ENCODE data around the gene NADK2. TPM values are rescaled to one million over a fixed set of nuclear protein-coding genes. Genes with fewer than 3 reads are reported as not detected.
"Not testable (repeated sequence)": the region's sequence is repeated elsewhere in the genome, so short reads cannot be mapped to it uniquely, and the experiment has no call there.

NADK2 gene
- total RNA-seq, 1 donor from 2014 or later, result 38.1 TPM

DNA sequence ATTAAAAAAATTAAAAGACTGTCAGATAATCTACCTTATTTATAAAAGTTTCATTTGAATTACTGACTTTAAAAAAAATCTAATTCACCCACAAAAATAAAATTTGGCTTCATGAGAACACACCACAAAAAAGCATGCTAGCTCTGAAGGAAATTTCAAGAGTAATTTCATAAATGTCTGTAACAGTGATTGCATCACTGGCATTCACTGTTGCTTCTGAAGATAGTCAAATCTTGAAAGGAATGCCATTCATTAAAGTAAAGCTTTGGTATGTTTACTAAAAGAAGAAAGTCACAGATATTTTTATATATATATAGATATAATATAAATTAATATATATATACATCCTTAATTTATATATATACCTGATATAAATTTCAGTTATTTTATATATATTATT, 43.4 kb downstream of the NADK2 start:
- Mint-ChIP-seq H3K36me3 (ENCODE audit: insufficient read depth) (peaks cover 39% of the 10 kb centered on the region), H3K4me3 (ENCODE audit: low read depth) (no peak overlapping the region), H3K9me3 (ENCODE audit: low read depth) (no peaks in the 10 kb centered on the region), H3K27me3 (no peaks in the 10 kb centered on the region), H3K4me1 (ENCODE audit: low read depth) (peaks cover 16% of the 10 kb centered on the region), H3K27ac (no peak overlapping the region)
- DNase-seq (ENCODE audit: low spot score, unreplicated experiment), result no peak
- TF ChIP-seq, protein P1, sequence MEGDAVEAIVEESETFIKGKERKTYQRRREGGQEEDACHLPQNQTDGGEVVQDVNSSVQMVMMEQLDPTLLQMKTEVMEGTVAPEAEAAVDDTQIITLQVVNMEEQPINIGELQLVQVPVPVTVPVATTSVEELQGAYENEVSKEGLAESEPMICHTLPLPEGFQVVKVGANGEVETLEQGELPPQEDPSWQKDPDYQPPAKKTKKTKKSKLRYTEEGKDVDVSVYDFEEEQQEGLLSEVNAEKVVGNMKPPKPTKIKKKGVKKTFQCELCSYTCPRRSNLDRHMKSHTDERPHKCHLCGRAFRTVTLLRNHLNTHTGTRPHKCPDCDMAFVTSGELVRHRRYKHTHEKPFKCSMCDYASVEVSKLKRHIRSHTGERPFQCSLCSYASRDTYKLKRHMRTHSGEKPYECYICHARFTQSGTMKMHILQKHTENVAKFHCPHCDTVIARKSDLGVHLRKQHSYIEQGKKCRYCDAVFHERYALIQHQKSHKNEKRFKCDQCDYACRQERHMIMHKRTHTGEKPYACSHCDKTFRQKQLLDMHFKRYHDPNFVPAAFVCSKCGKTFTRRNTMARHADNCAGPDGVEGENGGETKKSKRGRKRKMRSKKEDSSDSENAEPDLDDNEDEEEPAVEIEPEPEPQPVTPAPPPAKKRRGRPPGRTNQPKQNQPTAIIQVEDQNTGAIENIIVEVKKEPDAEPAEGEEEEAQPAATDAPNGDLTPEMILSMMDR (IDR thresholded peaks at IDR 0.05; ENCODE audit: unreplicated experiment), result no peak

DNA sequence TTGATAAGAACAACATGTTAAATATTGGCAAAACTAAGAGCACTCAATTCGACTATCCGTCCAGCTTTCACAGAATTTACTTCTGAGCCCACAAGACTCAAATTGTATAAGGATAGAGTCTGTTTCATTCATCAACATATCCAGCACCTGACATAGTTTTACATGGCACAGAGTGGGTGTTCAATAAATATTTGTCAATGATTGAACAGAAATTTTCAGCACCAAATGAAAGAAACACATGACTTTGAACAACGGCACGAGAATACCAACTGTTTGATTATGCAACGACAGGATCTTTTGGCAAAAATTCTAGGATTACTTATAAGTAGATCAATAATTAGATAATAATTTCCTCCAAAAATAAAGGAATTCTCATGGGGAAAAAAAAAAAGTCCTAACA, 48.0 kb downstream of the NADK2 start:
- no peak for DNase-seq (ENCODE audit: low spot score, unreplicated experiment)
- peaks cover 13% of the 10 kb centered on the region for H3K9me3 Mint-ChIP-seq (ENCODE audit: low read depth)
- H3K4me1 Mint-ChIP-seq (ENCODE audit: low read depth), result peaks cover 5% of the 10 kb centered on the region
- no peak overlapping the region for H3K4me3 Mint-ChIP-seq (ENCODE audit: low read depth)
- no peaks in the 10 kb centered on the region for H3K27me3 Mint-ChIP-seq
- TF ChIP-seq, protein P1 (IDR thresholded peaks at IDR 0.05; ENCODE audit: unreplicated experiment), result no peak
- H3K36me3 Mint-ChIP-seq (ENCODE audit: insufficient read depth), result peaks cover 61% of the 10 kb centered on the region
- no peak overlapping the region for H3K27ac Mint-ChIP-seq

DNA sequence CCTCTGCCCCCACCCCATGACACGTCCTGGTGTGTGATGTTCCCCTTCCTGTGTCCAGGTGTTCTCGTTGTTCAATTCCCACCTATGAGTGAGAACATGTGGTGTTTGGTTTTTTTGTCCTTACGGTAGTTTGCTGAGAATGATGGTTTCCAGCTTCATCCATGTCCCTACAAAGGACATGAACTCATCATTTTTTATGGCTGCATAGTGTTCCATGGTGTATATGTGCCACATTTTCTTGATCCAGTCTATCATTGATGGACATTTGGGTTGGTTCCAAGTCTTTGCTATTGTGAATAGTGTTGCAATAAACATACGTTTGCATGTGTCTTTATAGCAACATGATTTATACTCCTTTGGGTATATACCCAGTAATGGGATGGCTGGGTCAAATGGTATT, 57.3 kb downstream of the NADK2 start:
- peaks cover 60% of the 10 kb centered on the region for H3K36me3 Mint-ChIP-seq (ENCODE audit: insufficient read depth)
- not testable (repeated sequence) for H3K27me3 Mint-ChIP-seq; DNase-seq (ENCODE audit: low spot score, unreplicated experiment); H3K27ac Mint-ChIP-seq; H3K4me3 Mint-ChIP-seq (ENCODE audit: low read depth)
- peaks cover 31% of the 10 kb centered on the region for H3K9me3 Mint-ChIP-seq (ENCODE audit: low read depth)
- peaks cover 17% of the 10 kb centered on the region for H3K4me1 Mint-ChIP-seq (ENCODE audit: low read depth)

DNA sequence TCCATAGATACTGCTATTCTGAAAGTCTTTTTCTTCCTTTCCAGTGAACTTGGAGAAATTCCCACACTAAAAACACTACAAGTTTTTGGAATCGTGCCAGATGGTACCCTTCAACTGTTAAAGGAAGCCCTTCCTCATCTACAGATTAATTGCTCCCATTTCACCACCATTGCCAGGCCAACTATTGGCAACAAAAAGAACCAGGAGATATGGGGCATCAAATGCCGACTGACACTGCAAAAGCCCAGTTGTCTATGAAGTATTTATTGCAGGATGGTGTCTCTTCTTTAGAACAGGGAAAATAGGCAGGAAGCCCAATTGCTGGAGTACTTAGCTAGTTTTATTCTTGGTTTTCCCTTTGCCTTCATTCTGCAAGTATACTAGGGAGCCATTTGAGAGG, 60.0 kb downstream of the NADK2 start:
- TF ChIP-seq, protein P1 (IDR thresholded peaks at IDR 0.05; ENCODE audit: unreplicated experiment), result no peak
- H3K36me3 Mint-ChIP-seq (ENCODE audit: insufficient read depth), result peaks cover 44% of the 10 kb centered on the region
- no peak overlapping the region for H3K4me3 Mint-ChIP-seq (ENCODE audit: low read depth)
- no peaks in the 10 kb centered on the region for H3K27me3 Mint-ChIP-seq
- H3K9me3 Mint-ChIP-seq (ENCODE audit: low read depth), result peaks cover 11% of the 10 kb centered on the region
- H3K27ac Mint-ChIP-seq, result no peak overlapping the region
- H3K4me1 Mint-ChIP-seq (ENCODE audit: low read depth), result peaks cover 18% of the 10 kb centered on the region
- DNase-seq (ENCODE audit: low spot score, unreplicated experiment), result no peak

DNA sequence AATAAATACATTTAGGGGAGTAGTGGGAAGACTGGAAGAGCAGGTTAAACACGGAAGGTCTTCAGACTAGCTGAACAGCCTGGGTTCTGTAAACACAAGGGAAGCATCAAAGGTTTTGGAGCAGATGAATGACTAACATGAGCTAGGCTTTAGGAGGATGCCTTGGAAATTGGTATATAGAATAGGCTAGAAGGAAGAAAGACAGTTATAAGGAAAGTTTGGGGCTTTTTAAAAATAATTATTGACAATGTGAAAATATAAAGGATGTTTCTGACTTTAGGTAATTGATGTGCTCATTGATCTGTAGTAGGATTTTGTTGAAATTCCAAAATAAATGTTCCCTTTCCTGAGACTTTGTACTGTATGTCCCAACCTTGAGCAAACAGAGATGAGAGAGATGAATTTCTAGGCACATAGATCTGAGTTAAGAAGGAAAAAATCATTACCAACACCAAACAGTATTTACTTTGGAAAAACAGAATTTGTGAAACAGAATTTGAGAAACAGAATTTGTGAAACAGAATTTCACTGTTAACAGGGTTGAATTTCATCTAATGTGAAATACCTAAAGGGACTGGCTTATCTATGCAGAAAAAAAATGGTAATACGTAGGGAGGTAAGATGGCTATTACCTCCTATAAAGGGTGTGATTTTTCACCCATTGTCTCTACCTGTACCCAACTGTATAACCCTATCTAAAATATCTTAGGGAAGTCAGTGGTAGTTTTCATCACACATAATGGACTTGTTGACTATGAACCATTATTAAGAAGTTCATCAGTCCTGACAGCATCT, 61.0 kb downstream of the NADK2 start:
- Mint-ChIP-seq H3K9me3 (ENCODE audit: low read depth) (peaks cover 7% of the 10 kb centered on the region), H3K4me1 (ENCODE audit: low read depth) (peaks cover 18% of the 10 kb centered on the region), H3K4me3 (ENCODE audit: low read depth) (no peak overlapping the region), H3K27me3 (no peaks in the 10 kb centered on the region), H3K27ac (peak overlapping the region; percentile 49), H3K36me3 (ENCODE audit: insufficient read depth) (peaks cover 36% of the 10 kb centered on the region)
- no peak for DNase-seq (ENCODE audit: low spot score, unreplicated experiment)
- TF ChIP-seq, protein P1 (IDR thresholded peaks at IDR 0.05; ENCODE audit: unreplicated experiment), result no peak

DNA sequence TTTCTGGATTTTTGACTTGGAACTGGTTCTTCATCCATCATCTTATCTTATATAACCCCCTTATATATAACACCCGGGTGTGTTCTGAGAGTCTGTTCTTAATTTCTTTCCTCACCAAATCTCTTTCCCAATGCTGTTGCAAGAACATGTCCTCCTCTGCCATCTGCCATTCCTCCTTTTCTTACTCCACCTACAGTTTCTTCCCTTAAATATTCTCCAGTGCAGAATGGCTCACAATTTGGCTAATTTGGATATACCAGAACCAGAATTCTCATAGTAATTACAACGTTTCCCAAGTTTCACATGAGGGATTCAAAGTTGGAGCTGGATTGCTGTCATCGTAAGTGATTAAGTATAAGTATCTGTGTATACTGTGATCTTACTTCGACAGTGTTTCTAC, 61.8 kb downstream of the NADK2 start:
- Mint-ChIP-seq H3K9me3 (ENCODE audit: low read depth) (peaks cover 2% of the 10 kb centered on the region), H3K27me3 (no peaks in the 10 kb centered on the region), H3K4me1 (ENCODE audit: low read depth) (peaks cover 18% of the 10 kb centered on the region), H3K27ac (peak overlapping the region; percentile 58), H3K36me3 (ENCODE audit: insufficient read depth) (peaks cover 33% of the 10 kb centered on the region), H3K4me3 (ENCODE audit: low read depth) (no peak overlapping the region)
- TF ChIP-seq, protein P1 (IDR thresholded peaks at IDR 0.05; ENCODE audit: unreplicated experiment), result no peak
- no peak for DNase-seq (ENCODE audit: low spot score, unreplicated experiment)
